Measurements from ENCODE around the gene FRAT2. TPM values are rescaled to one million over a fixed set of nuclear protein-coding genes. Genes with fewer than 3 reads are reported as not detected.

Gene FRAT2
- total RNA-seq, 4 donors from 2014 or later, result 19.5 to 23.2 (median 21.8) TPM

Small RNA genes within 50 kb of the gene (small RNA-seq; reads per million reads assigned to genes)
- gene RF00017, result not detected

Other genes with a start within 250 kb of the FRAT2 start
- gene SLIT1, start 148.8 kb downstream of the FRAT2 start, total RNA-seq, result under 1 TPM; under 0.01 to 0.78 (median 0.15) TPM
- 10 to 100 TPM in 1 of 4 donors, 1 to 10 TPM in 3; 7.0 to 11.0 (median 8.5) TPM for gene ARHGAP19, start 42.1 kb downstream of the FRAT2 start, total RNA-seq
- 1 to 10 TPM; 5.3 to 8.7 (median 6.6) TPM for gene FRAT1, start 15.5 kb downstream of the FRAT2 start, total RNA-seq
- 10 to 100 TPM in 3 of 4 donors, 1 to 10 TPM in 1; 8.3 to 27.4 (median 15.0) TPM for gene RRP12, start 66.6 kb upstream of the FRAT2 start, total RNA-seq
- 100 to 1,000 TPM; 157 to 269 (median 191) TPM for gene PGAM1, start 91.5 kb upstream of the FRAT2 start, total RNA-seq
- gene EXOSC1, start 111.3 kb upstream of the FRAT2 start, total RNA-seq, result 10 to 100 TPM; 23.6 to 51.1 (median 29.2) TPM
- gene ZDHHC16, start 111.4 kb upstream of the FRAT2 start, total RNA-seq, result 10 to 100 TPM; 36.1 to 52.5 (median 36.5) TPM
- gene MMS19, start 163.7 kb upstream of the FRAT2 start, total RNA-seq, result 10 to 100 TPM; 64.7 to 85.7 (median 75.2) TPM
- gene UBTD1, start 164.2 kb upstream of the FRAT2 start, total RNA-seq, result 10 to 100 TPM in 3 of 4 donors, 1 to 10 TPM in 1; 7.8 to 27.8 (median 20.0) TPM
- gene ANKRD2, start 238.1 kb upstream of the FRAT2 start, total RNA-seq, result not detected
- gene HOGA1, start 249.7 kb upstream of the FRAT2 start, total RNA-seq, result 1 to 10 TPM in 2 of 4 donors, under 1 TPM in 2; 0.67 to 4.5 (median 0.93) TPM

Data from thyroid gland (tissue), 4 donors.